Stimulated activated CD8-positive, alpha-beta memory T cell treated with anti-CD3 and anti-CD28 coated beads, Interleukin-4, amount 100 ng/mL, for 1 hour (primary cell): ENCODE data around the gene SMIM5.
A peak's percentile ranks its signal among the peaks of the same experiment; 100 is the strongest.

ENCODE experiments used
- DNase-seq, 2 donors: peaks; one replicate each; pipeline ENCODE4 v3.0.0-alpha.2; 2020; ENCODE audit warnings: low read depth in 2 of 2, low spot score in 1 of 2

Gene SMIM5

DNA sequence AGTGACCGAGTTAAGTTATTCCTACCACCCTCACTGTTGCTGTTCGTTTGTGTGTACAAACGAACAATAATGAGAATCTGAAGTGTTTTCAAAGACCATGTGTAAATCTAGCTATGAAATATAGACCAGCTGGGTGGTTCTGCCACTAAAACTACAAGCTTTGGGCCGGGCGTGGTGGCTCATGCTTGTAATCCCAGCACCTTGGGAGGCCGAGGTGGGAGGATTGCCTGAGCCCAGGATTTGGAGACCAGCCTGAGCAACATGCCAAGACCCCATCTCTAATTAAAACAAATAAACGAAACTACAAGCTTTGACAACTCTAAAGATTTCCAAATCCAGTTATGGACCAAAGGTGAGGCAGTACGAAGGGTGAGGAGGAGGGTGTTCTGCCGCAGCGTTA, 32.7 kb downstream of the SMIM5 start:
- DNase-seq: no peak

DNA sequence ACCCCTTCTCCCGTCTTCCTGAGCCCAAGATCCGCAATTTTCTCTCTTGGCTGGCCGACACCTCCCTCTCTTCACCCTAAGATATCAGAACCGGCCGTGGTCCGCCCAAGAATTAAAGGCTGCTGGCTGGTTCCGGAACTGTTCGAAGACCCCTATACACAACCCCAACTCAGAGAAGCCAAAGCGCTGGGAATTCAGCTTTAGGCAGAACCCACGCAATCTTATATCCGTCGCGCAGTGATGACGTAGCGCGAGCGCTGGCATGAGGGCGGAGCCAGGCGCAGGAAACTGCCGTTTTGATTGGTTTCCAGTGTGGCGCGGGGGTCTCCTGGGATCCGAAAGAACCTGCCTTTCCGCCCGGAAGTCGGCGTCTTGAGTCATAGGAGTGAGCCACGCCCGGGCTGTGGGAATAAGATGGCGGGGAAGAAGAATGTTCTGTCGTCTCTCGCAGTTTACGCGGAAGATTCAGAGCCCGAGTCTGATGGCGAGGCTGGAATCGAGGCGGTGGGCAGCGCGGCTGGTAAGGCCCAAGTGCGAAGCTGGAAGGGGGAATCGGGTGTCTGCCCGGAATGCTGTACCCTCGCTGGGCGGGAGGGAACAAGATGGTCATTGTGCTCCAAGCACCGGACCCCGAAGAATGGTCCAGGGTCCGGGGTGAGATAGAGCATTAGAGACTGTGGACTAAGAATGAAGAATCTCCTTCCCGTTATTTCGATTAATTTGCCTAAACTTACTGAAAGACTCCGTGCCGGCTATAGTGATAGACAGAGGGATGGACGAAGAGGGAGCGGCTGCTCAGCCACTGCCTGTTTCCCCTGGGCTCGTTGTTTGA, 33.9 kb downstream of the SMIM5 start, which contains the start of the genes RECQL5 and SAP30BP:
Gene RECQL5, minus strand, starts transcription at position 196 of the 832 bp plus-strand sequence. CDS start 597 bp downstream, outside the sequence.
Gene SAP30BP, plus strand, starts transcription at position 380 of the 832 bp plus-strand sequence. Its CDS starts 35 bp downstream, at position 415.
- DNase-seq: peak; percentile 96 to 99

DNA sequence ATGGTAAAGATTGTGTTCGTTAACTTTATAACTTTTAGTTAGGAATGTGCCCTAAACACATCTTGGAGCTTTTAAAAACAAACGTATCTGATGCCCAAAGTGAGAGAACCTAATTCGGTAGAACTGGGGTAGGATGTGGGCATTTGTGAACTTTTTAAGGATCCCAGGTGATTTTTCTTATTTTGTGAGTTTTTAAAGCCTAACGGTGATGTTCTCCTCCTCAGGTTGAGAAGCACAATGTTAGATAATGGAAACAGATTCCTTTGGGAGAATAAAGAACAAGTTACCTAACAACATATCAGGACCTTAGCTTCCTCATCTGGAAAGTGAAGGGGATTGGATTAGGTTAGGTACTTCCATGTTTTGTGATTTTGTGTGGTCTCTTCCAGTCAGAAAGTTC, 34.6 kb downstream of the SMIM5 start:
- DNase-seq: no peak

DNA sequence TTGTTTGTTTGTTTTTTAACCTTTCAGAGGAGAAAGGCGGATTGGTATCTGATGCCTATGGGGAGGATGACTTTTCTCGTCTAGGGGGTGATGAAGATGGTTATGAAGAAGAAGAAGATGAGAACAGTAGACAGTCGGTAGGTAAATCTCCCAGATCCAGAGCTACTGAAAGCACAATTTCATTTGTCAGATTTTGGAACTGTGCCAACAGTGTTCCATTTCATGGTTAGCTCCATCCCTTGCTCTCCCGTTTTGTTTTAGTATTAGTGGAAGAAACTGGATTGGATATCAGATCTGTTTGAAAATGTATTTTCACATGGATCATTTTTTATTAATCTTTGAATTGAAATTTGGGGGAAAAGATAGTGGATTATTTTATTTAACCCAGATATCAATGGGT, 35.3 kb downstream of the SMIM5 start:
- DNase-seq: no peak

DNA sequence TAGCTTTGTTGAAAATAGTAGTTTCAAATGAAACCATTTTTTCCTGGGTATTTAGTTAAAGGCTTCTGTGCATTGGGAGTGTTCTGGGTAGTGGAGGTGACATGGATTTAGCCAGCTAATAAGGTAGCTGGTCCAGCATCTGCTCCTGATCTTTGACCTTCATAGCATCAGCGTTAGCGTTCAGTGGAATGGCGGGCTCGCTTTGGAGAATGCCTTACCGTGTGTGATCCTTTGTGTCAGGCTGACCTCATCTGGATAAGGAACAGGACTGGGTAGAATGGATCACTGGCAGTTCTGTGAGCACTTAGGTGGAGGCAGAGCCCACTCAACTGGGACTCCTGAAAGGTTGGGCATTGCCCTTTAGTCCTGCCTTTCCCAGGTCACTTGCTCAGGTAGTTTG, 37.6 kb downstream of the SMIM5 start:
- no peak for DNase-seq

DNA sequence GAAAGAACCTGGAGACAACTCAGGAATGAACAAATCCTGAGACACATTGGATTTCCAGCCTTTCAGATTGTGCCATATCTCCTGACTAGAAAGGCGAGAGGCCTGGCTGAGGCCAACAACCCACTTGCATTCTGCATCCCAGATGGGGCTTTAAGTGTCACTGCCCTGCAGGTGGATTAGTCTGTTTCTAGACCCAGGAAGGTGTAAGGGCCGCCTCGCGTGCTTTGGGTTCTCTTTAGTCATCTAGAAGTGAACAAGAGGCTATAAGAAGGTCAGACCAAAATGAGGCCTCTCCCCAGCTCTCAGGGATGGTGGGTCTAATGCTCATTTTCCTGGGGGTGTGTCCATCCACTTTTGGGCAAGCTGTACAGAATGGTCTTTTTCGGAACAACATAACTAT, 38.8 kb downstream of the SMIM5 start:
- no peak for DNase-seq

DNA sequence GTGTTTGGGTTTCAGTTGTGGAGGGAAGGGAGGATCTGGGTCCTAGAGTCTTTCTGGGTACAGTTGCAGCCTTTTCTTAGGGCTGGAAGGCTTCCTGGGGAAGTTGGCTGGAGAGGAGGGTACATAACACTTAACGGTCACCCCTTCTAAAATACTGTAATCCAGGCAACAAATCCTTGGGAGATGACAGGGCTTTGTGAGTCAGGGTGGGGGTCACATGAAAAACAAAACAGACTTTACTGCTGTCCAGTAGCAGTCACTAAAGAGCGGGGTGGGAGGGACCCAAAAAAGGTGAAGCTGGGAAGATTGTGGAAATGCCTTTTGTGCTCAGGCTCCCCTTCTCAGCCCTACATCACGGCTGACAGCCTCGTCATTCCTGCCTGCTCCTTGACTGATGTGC, 40.3 kb downstream of the SMIM5 start:
- no peak for DNase-seq

DNA sequence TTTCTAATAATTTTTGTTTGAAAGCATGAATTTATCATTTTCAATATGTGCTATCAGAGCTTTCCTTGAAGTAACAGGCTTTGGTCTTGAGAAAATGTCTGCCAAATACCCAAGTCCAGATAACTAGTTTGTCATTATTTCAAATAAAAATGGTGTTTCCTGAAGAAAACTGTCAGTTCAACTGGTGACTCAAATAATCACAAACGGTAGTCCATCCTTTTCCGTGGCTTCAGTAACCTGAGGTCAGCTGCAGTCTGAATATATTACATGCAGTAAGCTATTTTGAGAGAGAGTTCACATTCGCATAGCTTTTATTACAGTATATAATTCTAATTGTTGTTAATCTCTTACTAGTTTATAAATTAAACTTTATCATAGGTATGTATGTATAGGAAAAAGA, 43.2 kb downstream of the SMIM5 start:
- DNase-seq: no peak

DNA sequence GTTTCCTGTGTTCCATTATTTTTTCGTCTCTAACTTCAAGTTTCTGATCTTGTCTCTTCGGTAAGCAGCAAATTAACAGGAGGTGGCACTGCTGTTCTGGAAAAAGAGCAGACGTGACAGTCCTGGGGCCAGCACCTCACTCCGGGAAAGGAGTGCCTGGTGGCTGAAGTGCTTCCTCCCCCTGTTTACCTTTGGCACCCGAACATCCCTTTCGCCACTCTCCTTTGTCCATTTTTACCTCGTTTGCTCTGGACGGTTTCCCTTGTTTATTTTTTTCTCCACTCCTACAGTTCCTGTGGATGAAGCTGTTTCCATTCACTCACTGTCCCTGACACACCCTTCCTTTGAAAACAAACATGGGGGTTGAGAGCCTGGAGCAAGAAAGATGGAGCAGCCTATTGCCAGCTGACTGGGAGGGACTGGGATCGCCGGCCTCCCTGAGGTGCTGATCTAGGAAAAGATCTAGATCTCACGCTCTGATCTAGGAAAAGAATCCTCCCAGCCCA, 46.5 kb downstream of the SMIM5 start:
- no peak for DNase-seq

DNA sequence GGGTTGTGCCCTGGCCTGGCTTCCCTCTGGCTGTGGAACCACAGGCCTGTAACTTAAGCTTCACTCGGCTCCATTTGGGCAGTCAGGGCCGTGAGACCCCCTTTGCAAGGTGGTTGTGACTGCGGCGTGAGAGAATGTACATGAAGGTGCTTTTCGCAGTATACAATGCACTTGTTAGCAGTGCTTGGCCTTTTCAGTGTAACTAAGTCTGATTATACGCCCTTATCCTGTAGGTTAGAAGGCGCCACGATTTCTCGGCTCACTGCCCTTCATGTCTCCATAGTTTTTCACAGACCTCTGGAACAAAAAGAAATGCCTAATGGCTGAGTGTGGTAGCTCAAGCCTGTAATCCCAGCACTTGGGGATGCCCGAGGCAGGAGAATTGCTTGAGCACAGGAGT, 47.2 kb downstream of the SMIM5 start:
- DNase-seq: no peak

DNA sequence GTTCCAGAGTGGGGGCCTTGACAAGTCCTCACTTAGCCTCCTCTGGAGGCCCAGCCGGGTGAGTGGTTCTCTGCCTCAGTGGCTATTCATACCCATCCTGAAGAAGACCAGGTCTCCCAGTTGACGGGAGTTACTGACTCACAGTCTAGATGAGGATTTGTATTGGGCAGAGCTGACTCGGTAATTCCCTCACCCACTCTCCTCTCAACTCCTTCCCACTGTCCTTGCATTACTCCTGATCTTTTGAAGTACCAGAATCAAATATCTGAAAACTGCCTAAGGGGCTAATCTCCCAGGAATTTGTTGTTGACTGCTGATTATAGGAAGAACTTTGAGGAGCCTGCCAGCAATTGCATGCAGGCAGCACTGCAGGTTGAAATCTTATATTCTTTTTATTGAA, 48.1 kb downstream of the SMIM5 start:
- DNase-seq: no peak

DNA sequence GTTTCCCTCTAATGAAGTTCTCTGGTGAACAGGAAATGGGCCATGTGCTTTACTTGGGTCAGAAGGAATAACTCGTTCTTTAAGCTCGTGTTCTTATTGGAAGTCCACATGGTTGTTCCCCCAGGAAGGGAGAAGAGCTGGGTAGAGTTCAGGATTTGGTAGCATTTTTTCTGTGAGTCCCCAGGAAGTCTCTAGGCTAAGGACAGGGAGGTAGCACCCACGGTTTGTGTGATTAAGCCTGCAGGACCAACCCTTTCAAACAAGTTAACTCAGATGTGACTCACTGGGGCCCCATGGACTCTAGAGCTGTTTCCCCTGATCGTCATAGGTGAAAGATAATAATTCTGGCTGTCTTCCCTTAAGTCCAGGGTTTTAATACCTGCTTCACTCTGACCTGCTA, 50.3 kb downstream of the SMIM5 start:
- no peak for DNase-seq

DNA sequence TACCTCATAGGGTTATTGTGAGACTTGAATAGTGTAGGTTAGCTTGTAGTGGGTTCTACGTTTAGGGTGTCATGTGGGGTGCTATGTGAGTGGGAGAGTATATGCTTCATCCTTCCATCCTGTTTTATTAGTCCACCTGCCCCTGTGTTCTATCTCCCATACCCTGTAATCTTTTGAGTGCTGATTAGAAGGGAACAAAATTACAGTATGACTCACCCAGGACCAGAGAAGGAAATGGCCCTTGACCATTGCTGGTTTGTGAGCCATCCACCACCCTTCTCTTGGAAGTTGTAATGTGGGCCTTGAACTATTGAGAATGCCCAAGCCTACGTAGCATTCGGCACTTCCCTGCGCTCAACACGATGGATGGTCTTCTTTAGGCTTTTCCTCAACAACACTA, 51.0 kb downstream of the SMIM5 start:
- DNase-seq: no peak

DNA sequence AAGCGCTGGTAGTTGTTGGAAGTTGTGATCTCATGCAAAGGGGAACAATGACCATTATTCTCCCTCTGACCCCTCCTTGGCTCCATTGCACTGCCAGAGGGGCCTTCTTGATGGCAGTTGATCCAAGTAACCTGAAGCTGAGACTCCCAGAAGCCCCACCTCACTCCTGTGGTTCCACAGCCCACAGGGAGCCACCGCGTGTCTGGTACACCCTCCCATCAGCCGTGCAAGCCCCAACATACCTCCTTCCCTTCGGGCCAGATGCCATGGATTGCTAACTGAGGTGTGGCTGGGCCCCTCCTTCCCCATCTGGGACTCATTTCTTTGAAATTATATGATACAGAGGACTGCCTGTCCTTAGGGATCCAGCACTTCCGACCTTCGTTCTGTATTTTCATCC, 51.7 kb downstream of the SMIM5 start:
- DNase-seq: no peak

DNA sequence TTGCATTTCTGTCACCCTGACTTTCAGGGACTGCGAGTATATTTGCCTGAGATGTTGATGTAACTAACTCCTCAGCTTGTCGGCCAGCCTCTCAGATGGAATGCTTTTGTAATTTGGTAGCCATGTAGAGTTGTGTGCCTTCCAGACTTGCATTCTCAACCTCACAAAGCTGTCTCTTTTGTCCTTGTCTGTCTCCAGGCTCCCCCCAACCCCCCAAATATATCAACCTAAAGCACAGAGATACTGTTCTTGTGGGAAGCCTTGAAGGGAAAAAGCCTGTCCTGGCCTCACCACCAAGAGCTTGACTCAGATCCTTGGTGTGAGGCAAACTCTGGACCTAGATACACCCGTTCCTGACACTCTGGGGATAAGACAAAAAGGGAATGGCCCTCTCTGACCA, 52.3 kb downstream of the SMIM5 start:
- no peak for DNase-seq

DNA sequence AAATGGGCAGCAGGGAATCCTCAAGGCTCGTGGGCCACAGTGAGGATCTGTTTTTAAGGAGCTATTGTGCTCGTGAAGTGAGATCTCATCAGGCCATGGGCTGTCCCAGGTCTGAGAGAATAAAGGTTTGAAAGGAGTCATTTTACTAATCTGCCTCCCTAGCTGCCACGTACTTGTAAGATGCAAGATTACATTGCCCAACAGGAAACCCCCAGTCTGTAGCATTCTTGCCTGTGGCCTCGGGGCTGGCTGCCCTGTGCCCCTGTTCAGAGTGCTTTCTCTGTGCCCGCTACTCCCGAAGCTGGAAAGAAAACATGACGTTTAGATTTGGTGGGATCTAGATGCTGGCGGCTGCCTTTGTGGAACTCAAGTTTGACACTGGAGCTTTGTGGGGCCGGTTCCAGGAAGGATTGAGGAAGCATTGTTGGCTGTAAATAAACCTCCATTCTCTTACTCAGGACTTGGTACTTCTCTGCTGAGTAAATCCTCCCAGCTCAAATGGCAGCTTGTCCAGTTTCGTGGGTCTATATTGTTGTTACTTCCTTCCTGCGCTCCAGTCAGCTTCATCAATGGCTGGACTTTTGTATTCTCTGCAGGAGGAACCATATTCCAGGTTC, 55.1 kb downstream of the SMIM5 start:
- DNase-seq: no peak

DNA sequence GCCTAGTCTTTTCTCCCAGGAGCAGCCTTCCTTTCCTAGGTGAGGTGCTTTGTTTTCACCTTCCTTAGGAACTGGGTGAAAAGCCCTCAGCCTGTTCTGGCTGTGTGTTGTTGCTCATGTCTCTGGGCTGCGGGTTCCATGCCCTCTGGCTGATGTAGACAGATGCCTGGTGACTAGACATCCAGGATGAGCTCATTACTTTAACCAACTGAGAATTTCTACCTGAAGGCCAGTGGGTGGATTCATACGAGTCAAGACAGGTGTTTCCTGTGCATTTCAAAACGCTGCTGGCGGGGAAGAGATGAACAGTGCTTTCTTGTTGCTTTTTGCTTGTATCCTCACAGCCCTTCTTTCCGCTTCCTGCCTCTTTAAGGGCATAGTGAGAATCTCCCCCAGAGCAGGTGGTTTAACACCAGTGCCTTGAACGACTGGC, 56.2 kb downstream of the SMIM5 start:
- peak in 1 of 2 donors; percentile 6 for DNase-seq
